ENCODE measurements around the gene PIEZO2.

The PIEZO2 gene

DNA sequence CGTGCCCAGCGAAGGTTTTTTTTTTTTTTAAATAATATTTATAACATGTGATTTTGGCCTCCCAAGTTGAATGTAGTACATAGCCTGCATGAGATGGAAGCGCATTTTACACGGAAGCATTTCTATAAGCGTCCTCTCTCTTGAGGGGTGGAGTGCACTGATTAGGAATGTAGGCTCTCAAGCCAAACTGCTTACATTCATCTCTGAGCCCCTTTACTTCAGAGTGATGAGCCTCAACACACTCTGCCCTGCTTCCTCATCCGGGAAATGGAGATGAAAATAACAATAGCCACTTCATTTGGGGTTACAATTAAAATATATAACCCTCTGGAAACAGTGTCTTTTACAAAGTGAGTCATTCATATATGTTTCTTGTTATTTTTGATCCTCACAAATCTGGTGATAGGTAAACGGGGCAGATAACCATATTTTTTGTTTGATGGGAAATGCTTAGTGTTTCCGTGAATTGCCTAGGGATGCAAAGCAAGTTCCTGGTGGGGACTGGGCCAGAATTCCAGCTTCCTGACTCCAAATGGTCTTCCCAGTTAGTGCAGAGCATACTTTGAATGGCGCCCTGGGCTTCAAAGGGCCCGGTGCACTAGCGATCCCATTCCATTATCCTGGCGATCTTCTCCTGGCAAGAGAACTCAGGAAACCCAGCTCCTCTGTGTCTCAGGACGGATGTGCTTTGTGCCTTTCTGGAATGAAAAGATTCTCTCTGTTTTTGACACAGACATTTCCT is 124.3 kb downstream of the PIEZO2 start:
- DNase-seq, result no peak

DNA sequence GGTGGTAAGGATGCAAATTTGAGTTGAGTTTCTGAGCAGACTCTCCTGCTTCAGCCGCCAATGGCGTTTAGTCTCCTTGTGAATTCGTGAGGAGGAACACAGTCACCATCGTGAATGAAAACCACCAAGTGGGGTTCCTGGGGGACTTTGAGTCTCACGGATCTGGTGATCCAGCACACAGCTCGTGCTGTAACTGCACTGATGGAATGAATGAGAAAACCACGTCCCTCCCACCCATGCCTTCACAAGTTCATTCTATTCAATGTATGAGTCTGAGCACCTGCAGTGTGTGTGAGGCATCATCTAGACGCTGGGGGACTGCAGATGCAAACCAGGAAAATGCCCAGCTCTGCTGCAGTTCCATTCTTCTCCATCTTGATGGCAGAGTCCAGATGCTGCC is 127.9 kb downstream of the PIEZO2 start:
- DNase-seq, result no peak

DNA sequence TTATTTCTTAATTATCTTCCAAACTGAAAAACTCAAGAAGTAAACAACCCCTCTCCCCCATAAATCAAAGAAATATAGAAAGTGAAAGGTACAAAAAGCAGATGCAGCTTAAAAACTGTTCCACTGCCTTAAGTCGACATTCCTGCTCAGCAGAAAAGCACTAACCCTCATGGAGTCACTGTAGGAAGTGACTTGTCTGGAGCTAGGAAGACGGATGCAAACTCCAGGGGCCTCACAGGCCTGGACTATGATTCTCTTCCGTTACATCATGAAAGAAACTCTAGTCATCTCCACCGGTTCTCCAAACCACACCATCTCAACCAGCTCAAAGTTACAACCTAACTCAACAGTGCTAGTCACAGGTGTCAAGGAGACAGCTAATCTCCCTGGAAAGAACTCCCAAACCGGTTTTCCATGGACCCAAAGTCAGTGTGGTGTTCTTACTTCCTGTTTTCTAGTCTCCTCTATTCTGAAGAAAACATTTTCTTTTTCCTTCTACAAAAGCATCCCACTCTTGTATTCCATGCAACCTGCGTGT is 128.4 kb downstream of the PIEZO2 start:
- no peak for DNase-seq

DNA sequence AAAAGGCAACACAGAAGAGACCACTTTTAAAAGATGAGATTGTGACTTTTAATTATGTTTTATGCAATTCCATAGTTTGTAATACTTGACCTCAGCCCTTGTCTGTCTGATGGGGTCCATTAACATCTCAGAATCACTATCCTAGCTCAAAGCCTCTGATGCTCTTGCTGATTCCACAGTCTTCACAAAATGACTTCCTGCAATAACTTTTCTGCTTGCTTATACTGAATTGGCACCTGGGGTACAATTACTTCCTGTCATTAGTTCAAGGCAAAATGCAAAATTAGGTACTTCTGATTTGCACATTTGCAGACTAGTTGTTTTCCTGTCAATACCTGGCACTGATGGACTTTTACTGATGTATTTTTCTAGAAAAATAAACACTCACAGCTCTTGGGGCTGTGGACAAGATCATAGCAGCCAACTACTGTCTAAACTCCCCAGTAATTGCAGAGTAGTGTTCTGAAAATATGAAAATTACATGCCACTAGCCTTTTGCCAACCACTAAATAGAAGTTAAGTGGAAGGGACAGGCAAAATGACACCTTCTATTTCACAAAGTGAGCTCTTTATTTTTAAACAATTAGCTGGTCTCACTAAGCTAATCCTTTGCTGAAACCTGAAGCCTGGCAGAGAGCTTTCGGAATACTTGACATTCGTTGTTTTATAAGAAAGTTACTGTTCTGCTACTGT is 129.1 kb downstream of the PIEZO2 start:
- DNase-seq, result no peak

DNA sequence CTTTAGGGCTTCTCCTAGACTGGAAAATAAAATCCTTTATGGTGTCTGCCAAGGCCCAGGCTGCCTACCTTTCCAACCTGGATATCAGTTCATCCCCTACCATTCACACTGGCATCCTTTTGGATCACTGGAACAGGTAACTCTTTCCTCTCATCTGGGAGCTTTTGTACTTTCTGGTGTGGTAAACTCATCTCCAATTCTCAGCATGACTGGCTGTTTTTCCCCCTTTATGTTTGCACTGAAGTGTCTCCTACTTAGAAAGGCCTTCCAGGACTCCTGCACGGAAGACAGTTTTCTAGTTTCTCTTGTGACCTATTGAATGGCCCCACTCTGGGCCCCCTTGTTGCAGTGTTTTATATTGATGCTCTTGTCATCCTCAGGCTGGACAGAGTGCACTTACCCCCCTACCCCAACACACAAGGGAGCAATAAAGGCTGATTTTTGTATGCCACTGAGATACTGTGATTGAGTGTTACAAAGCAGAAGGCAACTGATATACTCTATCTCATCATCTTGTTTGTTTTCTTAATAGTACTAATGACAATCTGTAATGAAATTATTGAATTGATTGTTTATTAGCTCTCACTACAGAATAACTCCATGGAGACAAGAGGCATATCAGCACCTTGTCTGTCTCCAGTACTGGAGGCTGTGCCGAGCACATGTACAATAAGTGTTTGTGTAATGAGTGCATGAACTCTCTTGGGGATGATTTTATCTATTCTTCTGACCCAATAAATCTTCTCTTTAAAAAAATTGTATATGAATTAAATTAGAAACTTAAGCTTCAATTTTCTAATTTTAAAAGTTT is 129.9 kb downstream of the PIEZO2 start:
- no peak for DNase-seq

DNA sequence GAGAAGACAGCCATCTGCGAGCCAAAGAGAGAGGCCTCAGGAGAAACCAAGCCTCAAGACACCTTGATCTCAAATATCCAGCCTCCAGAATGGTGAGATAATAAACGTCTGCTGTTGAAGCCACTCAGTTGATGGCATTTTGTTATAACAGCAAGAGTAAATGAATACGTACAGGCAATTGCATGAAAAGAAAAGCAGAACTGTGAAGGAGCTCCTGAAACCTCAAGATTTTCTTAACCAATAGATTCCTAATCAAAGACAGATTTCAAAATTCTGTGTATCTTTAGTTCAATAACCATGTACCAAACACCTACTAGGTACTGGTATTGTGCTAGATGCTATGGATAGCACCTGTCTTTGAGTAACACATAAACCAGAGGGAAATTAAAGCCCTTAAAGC is 139.5 kb downstream of the PIEZO2 start:
- no peak for DNase-seq

DNA sequence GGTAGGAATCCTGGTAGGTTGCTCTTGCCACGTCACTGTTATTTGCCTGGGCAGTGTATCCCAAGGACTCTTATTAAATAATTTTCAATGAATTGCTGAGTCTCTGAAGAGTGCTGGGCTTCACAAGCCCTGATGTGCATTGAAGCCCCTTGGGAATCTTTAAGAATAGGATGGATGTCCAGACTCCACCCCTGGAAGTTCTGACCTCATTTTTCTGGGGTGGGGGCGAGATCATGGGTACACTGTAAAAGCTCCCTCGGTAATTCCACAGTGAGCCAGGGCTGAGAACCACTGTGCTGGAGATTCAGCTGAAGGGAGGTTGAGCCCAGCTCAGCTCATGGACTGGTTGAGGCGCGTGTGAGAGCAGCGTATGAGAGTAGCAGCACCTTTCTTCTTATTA is 140.2 kb downstream of the PIEZO2 start:
- DNase-seq, result no peak

DNA sequence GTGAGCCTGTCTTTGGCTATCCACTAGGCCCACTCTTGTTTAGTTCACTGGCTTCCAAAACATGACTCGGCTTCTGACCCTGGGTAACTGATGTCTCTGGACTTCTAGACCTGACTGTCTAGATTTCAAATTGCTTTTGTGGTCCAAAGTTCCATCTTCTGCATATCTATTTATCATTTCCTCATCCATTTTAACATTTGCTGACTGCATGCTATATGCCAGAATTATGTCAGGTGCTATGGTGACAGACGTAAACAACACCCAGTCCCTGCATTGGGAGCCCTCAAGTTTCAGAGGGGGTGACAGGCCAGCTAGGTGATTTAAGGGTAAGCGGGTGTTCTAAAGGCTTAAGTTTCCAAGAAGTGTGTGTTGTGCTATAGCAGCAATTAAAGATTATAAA is 140.9 kb downstream of the PIEZO2 start:
- no peak for DNase-seq

DNA sequence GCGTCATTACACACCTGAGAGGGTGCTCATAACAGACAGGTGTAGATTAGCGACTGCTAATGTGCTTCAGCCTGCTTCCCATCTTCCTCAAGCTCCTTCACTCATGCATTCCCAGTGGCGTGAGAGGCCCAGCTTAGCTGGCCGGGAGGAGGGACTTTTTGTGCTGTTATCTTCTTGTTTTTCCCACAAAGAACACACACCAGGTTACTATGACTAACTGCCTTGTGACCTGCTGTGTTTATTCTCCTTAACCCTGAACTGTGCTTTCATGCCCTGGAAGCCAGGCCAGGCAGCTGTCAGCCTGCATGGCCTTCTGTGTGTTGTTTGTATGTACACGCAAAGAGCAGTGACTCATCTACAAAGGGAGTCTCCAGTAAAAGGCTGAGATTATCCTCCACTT is 143.8 kb downstream of the PIEZO2 start:
- no peak for DNase-seq

DNA sequence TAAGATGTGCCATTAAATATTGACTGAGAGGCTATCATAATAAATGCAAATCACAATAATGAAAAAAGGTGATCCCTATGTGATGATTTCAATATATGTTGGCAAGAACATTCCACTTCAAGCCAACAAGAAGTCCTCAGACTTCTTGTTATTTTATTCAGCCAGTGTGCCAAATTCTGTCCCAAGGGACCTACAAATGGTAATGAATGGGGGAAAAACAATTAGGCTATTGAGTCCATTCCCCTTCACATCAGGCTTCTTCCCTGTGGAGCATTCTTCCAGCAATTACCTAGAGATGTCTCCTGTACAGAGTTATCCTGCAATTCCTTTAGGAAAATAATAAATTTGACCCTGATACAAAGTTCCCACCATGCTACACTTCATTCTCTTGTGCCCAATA is 144.4 kb downstream of the PIEZO2 start:
- no peak for DNase-seq

DNA sequence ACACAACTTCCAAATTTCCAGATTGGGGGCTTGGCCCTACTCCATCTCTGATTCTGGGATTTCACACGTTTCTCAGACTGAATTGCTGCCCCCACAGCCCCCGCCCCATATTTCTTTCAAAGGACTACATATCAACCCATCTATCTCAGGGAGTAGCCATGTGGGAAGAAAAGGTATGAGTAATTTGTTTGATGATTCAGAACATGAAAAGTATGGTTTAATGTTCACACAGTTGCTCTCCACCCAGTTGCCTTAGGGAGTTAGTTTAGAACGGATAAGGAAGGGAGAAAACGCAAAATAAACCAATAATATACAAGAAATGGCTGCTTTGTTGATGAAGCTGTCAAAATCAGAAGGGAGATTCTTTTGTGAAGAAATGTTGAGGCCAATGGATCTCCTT is 145.1 kb downstream of the PIEZO2 start:
- no peak for DNase-seq

DNA sequence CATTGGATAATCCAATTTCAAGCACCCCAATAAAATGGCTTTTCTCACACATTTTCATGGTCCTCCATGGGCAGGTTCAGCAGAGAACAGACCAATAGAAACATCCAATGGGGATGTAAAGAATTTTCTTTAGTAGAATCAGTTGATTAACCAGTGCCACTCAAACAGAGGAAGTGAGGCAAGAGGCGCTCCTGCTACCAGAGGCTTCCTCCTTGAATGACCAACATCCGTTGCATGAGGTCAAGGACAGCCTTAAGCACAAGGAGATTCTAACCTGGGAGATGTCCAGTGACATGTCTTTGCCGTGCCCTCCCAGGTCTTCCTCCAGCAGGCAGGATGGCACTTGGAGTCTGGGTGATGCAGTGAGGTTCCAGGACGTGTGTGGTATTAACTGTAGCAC is 146.6 kb downstream of the PIEZO2 start:
- no peak for DNase-seq

DNA sequence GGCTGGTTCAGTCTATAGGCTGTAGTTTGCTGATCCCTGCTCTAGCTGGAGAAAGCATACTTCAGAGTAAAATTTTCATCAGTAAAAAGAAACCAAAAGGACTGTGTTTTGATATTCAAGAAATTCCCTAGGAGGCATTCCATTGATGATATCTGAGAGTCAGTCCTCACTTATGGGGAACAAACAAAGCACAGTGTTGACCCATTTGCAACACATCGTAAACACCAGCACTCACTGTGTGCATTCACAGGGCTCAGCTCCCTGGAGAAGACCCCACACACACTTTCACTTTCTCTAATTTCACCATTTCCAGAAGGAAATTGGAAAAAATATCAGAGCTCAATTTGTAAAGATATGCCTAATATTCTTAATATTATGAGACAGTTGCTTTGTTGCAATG is 147.1 kb downstream of the PIEZO2 start:
- DNase-seq, result no peak

DNA sequence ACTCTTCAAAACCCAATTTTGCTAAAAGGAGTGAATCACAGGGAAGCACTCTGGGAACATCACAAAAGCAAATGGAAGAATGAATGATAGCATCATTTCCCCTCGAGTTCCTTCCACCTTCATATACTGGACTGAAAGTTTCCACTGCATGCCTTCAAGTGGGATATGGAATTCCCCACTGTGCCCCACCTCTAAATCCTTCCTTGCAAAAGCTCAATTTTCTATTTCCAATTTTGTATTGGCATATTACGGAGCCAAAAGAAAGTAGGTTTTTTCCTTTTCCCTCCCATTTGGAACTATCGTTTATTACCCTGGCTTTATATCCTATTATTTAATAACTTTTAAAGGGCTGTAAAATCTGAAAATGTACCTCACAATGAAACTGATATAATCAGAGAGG is 149.3 kb downstream of the PIEZO2 start:
- DNase-seq, result no peak

DNA sequence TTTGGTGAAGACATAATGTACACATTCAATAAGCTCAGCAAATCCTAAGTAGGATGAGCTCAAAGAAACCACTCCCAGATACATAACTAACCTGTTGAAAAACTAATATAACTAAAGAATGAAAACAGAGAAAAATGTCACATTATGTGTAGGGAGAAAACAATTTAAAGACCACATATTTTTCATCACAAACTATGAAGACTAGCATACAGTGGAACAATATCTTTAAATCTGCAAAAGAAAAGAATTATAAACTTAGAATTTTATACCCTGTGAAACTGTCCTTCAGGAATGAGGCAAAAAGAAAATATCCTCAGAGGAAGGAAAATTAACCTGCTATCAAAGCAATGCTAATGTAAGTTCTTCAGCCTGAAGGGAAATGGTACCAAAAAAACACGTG is 151.5 kb downstream of the PIEZO2 start:
- no peak for DNase-seq

DNA sequence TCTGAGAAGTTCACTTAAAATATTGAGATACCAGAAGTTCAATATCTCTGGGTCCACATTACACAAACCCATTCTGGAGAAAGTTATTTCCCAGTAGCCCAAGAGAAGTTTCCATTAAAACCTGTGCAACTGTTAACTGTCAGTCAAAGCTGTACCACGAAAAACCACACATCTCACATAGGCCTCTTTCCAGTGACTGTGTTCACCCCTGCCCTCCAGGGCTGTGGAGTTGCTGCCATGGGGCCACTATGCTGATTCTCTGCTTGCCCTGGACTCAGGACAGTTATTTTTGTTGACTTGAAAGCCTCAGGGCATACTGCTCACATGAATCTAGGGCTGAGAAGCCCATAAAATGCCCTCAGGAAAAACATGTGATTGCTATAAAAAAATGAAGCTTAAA is 153.8 kb downstream of the PIEZO2 start:
- DNase-seq, result no peak

DNA sequence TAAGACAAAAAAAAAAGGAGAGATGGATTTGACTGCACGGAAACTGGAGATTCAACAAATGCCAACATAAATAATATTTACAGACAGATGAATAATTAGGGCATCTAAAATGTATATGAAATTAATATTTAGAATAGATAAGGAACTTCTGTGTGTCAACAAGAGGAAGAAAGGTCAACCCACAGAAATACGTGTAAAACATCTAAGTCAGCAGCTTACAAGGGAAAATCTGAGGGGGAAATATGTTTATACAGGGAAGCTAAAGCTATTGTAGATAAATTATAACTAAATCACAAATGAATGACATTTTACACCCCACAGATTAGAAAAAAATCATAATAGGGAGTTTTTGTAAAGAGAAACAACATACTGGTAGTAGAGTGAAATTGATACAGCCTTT is 159.9 kb downstream of the PIEZO2 start:
- DNase-seq, result no peak

DNA sequence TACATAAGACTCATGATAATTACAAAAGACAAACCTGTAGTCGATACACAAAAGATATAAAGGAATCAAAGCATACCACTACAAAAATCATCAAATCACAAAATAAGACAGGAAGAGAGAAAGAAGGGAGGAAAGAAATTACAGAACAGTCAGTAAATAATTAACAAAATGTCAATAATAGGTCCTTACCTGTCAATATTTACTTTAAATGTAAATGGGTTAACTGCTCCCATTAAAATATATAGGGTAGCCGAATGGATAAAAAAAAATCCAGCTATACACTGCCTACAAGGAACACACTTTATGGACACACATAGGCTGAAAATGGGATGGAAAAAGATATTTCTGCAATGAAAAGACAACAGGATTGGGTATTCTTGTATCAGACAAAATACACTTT is 163.7 kb downstream of the PIEZO2 start:
- DNase-seq, result no peak

DNA sequence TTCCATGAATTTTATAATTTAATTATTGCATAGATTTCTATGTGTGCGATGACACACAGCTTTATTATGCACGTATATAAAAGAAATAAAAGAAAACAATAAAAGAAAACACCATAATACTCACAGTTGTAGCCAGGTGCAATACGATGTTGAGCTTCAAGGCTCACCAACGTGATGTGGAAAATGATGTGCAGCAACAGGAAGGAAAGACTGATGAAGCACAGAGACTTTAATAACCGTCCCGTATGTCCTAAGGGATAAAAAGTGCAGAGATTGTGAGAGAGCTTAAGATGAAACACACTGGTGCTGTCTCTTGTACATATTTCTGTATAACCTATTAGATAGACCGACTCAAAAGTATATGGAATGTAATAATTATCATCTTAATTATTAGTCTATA is 170.0 kb downstream of the PIEZO2 start:
- DNase-seq, result no peak

DNA sequence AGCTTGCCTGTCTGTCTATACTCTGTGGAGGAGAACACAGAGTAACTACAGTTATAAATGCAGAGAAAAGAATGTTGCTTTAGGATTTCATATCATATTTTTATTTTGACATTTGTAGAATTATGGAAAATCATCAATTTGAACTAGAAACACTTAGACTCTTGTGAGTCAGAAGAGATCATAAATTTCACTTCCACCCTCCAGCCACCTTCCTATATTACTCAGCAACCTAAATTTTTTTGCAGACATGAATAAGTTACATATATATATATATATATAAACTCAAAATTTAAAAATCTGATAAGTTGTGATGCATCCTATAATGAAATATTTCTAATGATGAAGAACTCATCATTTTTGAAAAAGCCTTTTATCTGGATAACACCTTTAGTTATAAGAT is 172.3 kb downstream of the PIEZO2 start:
- DNase-seq, result no peak

DNA sequence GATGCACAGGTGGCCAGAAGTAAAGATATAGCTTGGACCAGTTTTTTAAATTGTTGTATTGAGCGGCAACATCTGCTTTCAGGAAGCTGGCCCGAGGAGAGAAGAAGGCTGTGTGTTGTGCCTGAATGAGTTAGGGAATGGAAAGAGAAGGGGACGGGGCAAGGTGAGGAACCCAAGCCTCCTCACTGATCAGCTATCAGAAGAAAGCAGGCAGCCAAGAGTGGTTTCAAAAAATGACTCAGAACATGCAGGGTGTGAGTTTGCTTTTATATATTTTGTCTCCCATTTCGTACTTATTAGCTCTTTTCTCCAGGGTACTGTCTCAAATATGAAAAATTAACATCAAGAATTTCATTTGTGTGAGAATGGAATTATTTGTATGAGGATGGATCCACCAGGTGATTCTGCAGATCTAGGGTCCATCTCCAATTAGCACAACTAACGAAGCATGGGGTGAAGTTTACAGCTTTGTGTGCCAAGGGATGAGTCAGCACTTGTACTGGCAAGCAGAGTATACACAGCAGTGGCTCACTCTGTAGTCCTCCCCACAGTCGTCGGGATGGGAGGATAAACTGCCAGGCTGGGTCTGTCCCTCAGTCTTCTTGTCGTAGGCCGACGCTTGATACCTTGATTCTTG is 175.7 kb downstream of the PIEZO2 start:
- DNase-seq, result no peak

DNA sequence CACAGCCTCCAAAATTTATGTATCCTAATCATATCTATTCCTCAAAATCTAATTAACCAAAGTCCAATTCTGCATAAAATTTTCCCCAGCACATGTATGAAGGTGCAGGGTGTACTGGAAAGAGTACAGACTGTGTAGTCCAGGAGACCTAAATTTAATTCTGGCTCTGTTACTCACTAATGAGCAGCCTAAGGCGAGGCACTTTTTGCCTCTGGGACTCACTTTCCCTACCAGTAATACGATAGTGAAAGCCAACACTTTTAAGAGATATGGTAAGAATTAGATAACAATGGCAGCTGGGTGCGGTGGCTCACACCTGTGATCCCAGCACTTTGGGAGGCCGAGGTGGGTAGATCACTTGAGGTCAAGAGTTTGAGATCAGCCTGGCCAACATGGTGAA is 177.7 kb downstream of the PIEZO2 start:
- no peak for DNase-seq

DNA sequence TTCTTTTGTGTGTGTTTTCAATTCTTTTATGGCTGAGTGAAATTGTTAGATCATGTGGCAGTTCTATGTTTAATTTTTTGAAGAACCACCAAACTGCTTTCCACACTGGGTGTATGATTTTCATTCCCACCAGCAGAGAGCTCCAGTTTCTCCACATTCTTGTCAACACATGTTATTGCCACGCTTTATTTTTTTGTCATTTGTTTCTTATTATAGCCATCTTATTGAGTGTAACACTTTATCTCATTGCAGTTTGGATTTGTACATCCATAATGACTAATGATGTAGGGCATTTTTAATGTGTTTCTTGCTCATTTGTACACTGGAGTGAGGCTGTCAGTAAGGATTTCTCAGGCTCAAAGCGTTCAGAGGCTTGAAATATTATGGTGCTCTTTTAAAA is 184.2 kb downstream of the PIEZO2 start:
- DNase-seq, result no peak
